Mammary microvascular endothelial cell (primary cell): ENCODE measurements around the gene RPL32. TPM values are rescaled to one million over a fixed set of nuclear protein-coding genes. Genes with fewer than 3 reads are reported as not detected.

ENCODE experiments used
- total RNA-seq: library from RNA; depleted of rRNA; stranded (reverse); fragments of >200 nt; gene quantifications from 2 replicates; pipeline ENCODE4 v1.2.3, GENCODE V29; 2015

The RPL32 gene
- total RNA-seq = 1,196 and 1,750 TPM in 2 replicates

DNA sequence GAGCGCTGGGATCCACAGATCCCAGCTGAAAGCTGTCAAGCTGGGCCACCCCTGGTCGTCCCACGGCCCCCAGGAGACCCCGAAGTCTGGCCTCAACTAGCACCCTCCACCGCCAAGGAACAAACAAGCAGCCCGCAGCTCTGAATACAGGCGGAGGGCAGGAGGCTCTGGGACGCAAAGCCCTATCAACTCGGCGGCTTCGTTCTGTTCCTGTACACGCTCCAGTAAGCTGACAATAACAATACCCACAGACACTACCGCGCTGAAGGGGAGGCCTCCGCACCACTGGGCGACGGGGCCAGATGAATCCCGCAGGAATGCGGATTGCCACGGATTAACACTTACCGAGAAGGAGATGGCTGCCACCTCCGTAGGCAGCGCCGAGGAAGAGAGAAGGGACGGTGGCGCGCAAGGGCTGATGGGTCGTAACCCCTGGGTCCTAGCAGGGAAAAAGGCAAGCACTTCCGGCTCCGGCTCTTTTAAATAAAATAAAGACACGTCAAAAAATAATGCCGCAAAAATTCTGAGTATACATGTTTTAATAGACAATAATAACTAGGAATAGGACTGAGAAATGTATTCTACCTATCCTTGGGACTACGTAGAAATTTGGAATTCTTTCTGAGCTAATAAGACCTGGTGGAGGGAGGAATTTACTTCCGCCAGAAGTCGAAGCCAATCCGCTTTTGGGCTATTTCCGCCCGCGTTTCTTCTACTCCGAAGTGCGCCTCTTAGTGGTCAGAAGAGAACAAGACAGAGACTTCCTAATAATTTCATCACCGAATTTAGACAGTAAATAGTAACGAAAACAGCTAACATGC lies at the start of gene RPL32:
Gene RPL32, minus strand, starts transcription at position 417 of the 821 bp plus-strand sequence. CDS start 1,328 bp downstream, outside the sequence.

DNA sequence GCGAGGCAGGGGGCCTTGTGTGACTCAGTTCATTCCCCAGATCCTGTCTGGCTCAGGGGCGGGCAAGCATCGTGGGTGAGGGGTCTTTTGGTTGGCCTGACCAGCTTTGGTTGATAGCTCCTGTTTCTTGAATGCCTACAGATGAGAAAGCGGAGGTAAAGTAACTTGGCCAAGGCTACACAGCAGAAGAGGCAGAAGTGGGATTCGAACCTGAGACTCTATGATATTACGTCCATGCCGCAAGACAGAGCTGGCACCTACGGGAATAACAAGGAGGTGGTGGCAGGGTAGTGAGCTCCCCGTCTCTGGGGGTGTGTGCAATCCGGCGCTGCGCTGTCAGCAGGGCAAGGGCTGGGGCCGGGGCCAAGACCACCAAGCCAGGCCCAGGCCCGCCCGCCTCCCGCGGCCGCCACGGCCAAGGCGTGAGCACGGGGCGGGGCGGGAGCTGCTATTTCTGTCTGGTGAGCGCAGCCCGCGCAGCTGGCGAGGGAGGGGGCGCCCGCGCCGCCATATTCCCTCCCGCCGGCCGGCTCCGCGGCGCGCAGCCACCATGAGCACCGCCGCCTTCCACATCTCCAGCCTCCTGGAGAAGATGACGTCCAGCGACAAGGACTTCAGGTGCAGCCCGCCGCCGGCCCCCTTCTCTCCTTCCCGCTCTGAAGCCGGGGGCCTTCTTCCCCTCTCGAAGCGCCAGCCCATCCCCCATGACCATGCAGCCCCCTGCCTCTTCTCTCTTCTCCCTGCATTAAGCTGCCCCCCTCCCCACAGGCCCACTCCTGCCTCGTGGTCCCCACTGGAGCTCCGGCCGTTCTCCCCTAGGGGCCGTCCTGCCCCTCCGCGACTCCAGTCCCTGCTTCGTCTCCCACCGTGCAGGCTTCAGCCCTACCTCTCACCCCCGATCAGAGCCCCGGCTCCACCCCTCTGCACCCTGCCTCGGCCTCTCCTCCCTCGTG lies 44.9 kb downstream of the RPL32 start, which contains the start of gene CAND2:
Gene CAND2, plus strand, starts transcription at position 510 of the 953 bp plus-strand sequence. Its CDS starts 41 bp downstream, at position 551.

Other genes with a start within 250 kb of the RPL32 start
- gene RAF1, start 177.4 kb downstream of the RPL32 start, total RNA-seq = 54.5 and 70.2 TPM in 2 replicates
- not detected in 2 replicates for gene TMEM40, start 82.3 kb downstream of the RPL32 start, total RNA-seq
- 2.2 and 2.4 TPM in 2 replicates for gene CAND2, start 44.9 kb downstream of the RPL32 start, total RNA-seq
- 24.6 and 28.5 TPM in 2 replicates for gene IQSEC1, start 231.9 kb upstream of the RPL32 start, total RNA-seq